HepG2 (cell line): ENCODE measurements around the gene APLP1. TPM values are rescaled to one million over a fixed set of nuclear protein-coding genes. Genes with fewer than 3 reads are reported as not detected.

Experiments
- ATAC-seq: fragments of 200-7000 bp; cut with Tn5 transposase; 3 replicates; pipeline ENCODE4 v1.9.1; 2020; ENCODE audit warnings: mild to moderate bottlenecking, moderate library complexity
- BruUV-seq: library from RNA; stranded (reverse); fragments of 400-500 nt; replicated peaks from 2 replicates; lab custom pipeline; 2021; lab: Mats Ljungman, UMichigan
- CTCF ChIA-PET: fragments of 300-600 bp; formaldehyde crosslinking; extraction: SDS; loops from one replicate; lab custom pipeline; 2021; ENCODE audit warnings: low total read pairs, inconsistent platforms, low intra/inter-chr PET ratio; lab: Yijun Ruan, JAX
- POLR2A ChIA-PET: fragments of 350-600 bp; sonication (Branson Sonifier 250); formaldehyde crosslinking; loops from one replicate; lab custom pipeline; 2020; ENCODE audit warnings: antibody characterized with exemption, inconsistent platforms; lab: Yijun Ruan, JAX
- DNase-seq: peaks from one replicate; pipeline ENCODE4 v3.0.0-alpha.2; 2015; ENCODE audit warnings: low spot score
- FAIRE-seq: peaks from 3 replicates; lab custom pipeline; 2011; peaks lifted over from hg19 to GRCh38; lab: Jason Lieb, UNC
- H2AFZ ChIP-seq: one replicate; pipeline ENCODE4 v1.6.1; 2011; ENCODE audit warnings: low read length, inconsistent platforms
- H3K27ac ChIP-seq: fragments of 300-600 bp; 3 replicates; pipeline ENCODE4 v1.8.0; 2011; ENCODE audit warnings: mixed run types, mild to moderate bottlenecking, mixed read lengths, low read length, inconsistent platforms; ENCODE audit not compliant: insufficient read depth; ENCODE audit errors: extremely low read length
- H3K27me3 ChIP-seq, 2 experiments: fragments of 200-600 bp in 1 of 2; 2 replicates in 1 of 2; 3 replicates in 1 of 2; pipeline versions ENCODE4 v1.6.0 to v1.8.0; 2011; ENCODE audit warnings: low read length in 2 of 2, mild to moderate bottlenecking in 2 of 2, moderate library complexity in 2 of 2, inconsistent platforms in 1 of 2; ENCODE audit not compliant: insufficient read depth in 2 of 2, control insufficient read depth in 1 of 2
- H3K36me3 ChIP-seq, 2 experiments: fragments of 200-600 bp in 1 of 2; replicated peaks in 1 of 2; 2 replicates in 1 of 2; 3 replicates in 1 of 2; pipeline versions ENCODE4 v1.5.1 to v1.8.0; 2011; ENCODE audit warnings: low read length in 2 of 2, inconsistent platforms in 1 of 2; ENCODE audit not compliant: insufficient read depth in 2 of 2, control insufficient read depth in 1 of 2
- H3K4me1 ChIP-seq: 2 replicates; pipeline ENCODE4 v1.5.1; 2012; ENCODE audit warnings: low read length, inconsistent platforms; ENCODE audit not compliant: insufficient read depth
- H3K4me2 ChIP-seq: 2 replicates; pipeline ENCODE4 v1.6.0; 2011; ENCODE audit warnings: low read depth, low read length, inconsistent platforms
- H3K4me3 ChIP-seq, 3 experiments: fragments of 200-600 bp in 1 of 3; sonication (generic), shearing (Covaris generic) in 1 of 3; replicated peaks in 1 of 3; 2 replicates each; pipeline ENCODE4 v1.5.1; 2011 to 2016; ENCODE audit warnings: low read length in 3 of 3, inconsistent platforms in 2 of 3, low read depth in 2 of 3, mild to moderate bottlenecking in 2 of 3, control low read depth in 1 of 3, mixed read lengths in 1 of 3; ENCODE audit not compliant: insufficient read depth in 1 of 3
- H3K79me2 ChIP-seq: one replicate; pipeline ENCODE4 v1.6.1; 2011; ENCODE audit warnings: low read length, inconsistent platforms; ENCODE audit not compliant: insufficient read depth
- H3K9ac ChIP-seq: 2 replicates; pipeline ENCODE4 v1.6.0; 2011; ENCODE audit warnings: mild to moderate bottlenecking, low read depth, low read length, inconsistent platforms; ENCODE audit not compliant: insufficient read depth
- H3K9me3 ChIP-seq: 2 replicates; pipeline ENCODE4 v1.5.1; 2012; ENCODE audit warnings: mild to moderate bottlenecking, low read length
- H4K20me1 ChIP-seq: 2 replicates; pipeline ENCODE4 v1.6.0; 2011; ENCODE audit warnings: inconsistent platforms, mild to moderate bottlenecking, low read length, moderate library complexity; ENCODE audit not compliant: insufficient read depth
- CBX5 ChIP-seq: sonication (generic); formaldehyde crosslinking; IDR thresholded peaks from 2 replicates; pipeline ENCODE4 v1.4.0; 2020; ENCODE audit warnings: missing genetic modification reagents, borderline replicate concordance
- FOXK2 ChIP-seq: fragments of 450-650 bp; IDR thresholded peaks from 2 replicates; pipeline ENCODE4 v1.6.1; 2016
- GATAD2A ChIP-seq: IDR thresholded peaks from 2 replicates; pipeline ENCODE4 v1.6.1; 2016
- HDAC2 ChIP-seq: sonication (generic); formaldehyde crosslinking; IDR thresholded peaks from 2 replicates; pipeline ENCODE4 v1.4.0; 2020; ENCODE audit warnings: missing genetic modification reagents
- PRPF4 ChIP-seq: fragments of 200-400 bp; formaldehyde crosslinking; IDR thresholded peaks from 2 replicates; pipeline ENCODE4 v1.6.1; 2016; ENCODE audit warnings: low read length, low read depth; ENCODE audit not compliant: poor library complexity, severe bottlenecking
- SP4 ChIP-seq: sonication (generic); formaldehyde crosslinking; IDR thresholded peaks from 2 replicates; pipeline ENCODE4 v1.8.1; 2023; ENCODE audit warnings: mild to moderate bottlenecking, missing genetic modification reagents
- TCF7L2 ChIP-seq: IDR thresholded peaks from 2 replicates; pipeline ENCODE4 v1.6.1; 2011; ENCODE audit warnings: mild to moderate bottlenecking, low read depth, low read length, moderate library complexity
- TP53 ChIP-seq: sonication (generic); formaldehyde crosslinking; conservative IDR thresholded peaks from 2 replicates; pipeline ENCODE4 v1.4.0; 2020; ENCODE audit warnings: missing genetic modification reagents
- ZNF124 ChIP-seq: sonication (generic); formaldehyde crosslinking; IDR thresholded peaks from 2 replicates; pipeline ENCODE4 v1.4.0; 2020; ENCODE audit warnings: missing genetic modification reagents
- ZNF546 ChIP-seq: sonication (generic); formaldehyde crosslinking; conservative IDR thresholded peaks from 2 replicates; pipeline ENCODE4 v1.8.1; 2023; ENCODE audit warnings: mild to moderate bottlenecking, missing genetic modification reagents
- ZNF598 ChIP-seq: sonication (generic); formaldehyde crosslinking; IDR thresholded peaks from 2 replicates; pipeline ENCODE4 v1.5.1; 2020; ENCODE audit warnings: mild to moderate bottlenecking, missing genetic modification reagents, borderline replicate concordance
- ZNF879 ChIP-seq: sonication (generic); formaldehyde crosslinking; IDR thresholded peaks from 2 replicates; pipeline ENCODE4 v1.8.1; 2023; ENCODE audit warnings: missing genetic modification reagents
- ZSCAN29 ChIP-seq: sonication (generic); formaldehyde crosslinking; conservative IDR thresholded peaks from 2 replicates; pipeline ENCODE4 v1.4.0; 2020; ENCODE audit warnings: mild to moderate bottlenecking, missing genetic modification reagents
- WGBS: methylation state at CpG from one replicate; pipeline ENCODE4 v1.1.6; 2017; ENCODE audit warnings: low lambda C conversion rate; 5-methylcytosine and 5-hydroxymethylcytosine counted together
- in situ Hi-C: cut with HindIII; loops from 2 replicates; pipeline ENCODE4 v1.10.0; 2017; ENCODE audit warnings: low pct_unique_long_range_greater_than_20kb; ENCODE audit not compliant: extremely low pct_ligation_motif_present
- intact Hi-C: fragments of 100-400 bp; cut with micrococcal nuclease; formaldehyde crosslinking; loops from one replicate; pipeline ENCODE4 v1.10.0; 2022; ENCODE audit not compliant: unreplicated experiment
- polyA plus RNA-seq, 8 experiments: library from polyadenylated mRNA; depleted of rRNA in 3 of 8; stranded (reverse) in 7 of 8; unstranded in 1 of 8; fragments of >200 nt; fragmentation: Illumina TruSeq in 4 of 8; extraction: Trizol in 4 of 8; gene quantifications; 2 replicates each; pipeline versions ENCODE4 v1.2.1 to v1.2.3, GENCODE V29; 2011 to 2016; ENCODE audit warnings: low read depth in 4 of 8, missing spikeins in 1 of 8, mixed read lengths in 1 of 8; ENCODE audit not compliant: insufficient read depth in 1 of 8
- total RNA-seq, 5 experiments: library from RNA; depleted of rRNA; stranded (reverse); fragments of >200 nt; fragmentation: Illumina TruSeq; extraction: Trizol; gene quantifications; 2 replicates each; pipeline ENCODE4 v1.2.3, GENCODE V29; 2016; ENCODE audit warnings: low read depth in 1 of 5
- TF ChIP-seq, protein P1 (sequence below): IDR thresholded peaks from 2 replicates; pipeline ENCODE4 v1.6.1; 2016; ENCODE audit warnings: low read depth
- TF ChIP-seq, protein P2 (sequence below): sonication (generic); formaldehyde crosslinking; IDR thresholded peaks from 2 replicates; pipeline ENCODE4 v1.8.0; 2023; ENCODE audit warnings: mild to moderate bottlenecking, missing genetic modification reagents
- TF ChIP-seq, protein P3 (sequence below): sonication (generic); formaldehyde crosslinking; IDR thresholded peaks from 2 replicates; pipeline ENCODE4 v1.4.0; 2020; ENCODE audit warnings: mild to moderate bottlenecking, missing genetic modification reagents
- TF ChIP-seq, protein P4 (sequence below): sonication (generic); formaldehyde crosslinking; IDR thresholded peaks from 2 replicates; pipeline ENCODE4 v1.9.0; 2021; ENCODE audit warnings: missing genetic modification reagents, borderline replicate concordance

APLP1 gene
- total and polyA plus RNA-seq, 2 of the 13 experiments (the other 11 are each of a cell fraction or from before 2014, with no cell fraction given) = 2.0 to 2.9 TPM

DNA sequence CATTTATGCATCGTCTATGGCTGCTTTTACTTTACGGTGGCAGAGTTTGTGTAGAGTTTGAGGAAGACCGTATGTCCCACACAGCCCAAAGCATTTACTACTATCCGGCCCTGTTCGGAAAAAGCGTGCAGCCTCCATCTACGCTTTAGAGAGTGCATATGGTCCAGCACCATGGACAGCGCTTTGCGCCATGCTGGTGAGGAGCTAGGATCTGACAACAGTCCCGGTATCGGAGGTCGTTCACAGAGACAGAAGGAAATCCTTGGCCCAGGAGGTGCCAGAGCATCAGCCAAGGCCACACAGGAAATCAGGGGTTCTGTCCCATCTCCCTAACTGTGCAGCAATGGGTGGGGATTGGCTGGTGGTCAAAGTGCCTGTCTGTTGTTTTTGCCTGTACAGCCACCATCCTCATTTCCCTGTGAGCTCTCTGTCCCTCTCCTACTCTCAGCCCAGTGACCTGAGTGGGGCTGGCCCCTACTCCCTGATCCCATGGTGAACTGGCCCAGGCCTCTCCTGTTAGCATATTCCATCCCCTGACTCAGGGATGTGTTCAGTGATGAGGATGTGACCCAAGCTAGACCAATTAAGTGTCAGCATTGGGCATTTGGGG lies 39.6 kb upstream of the APLP1 start:
- peak; percentile 66 for DNase-seq
- ChIA-PET POLR2A (interaction anchor here (0.6 kb wide), 1 partner anchor 88 kb away, joined by 3 read pairs; no protein-coding TSS in a partner anchor), CTCF (no interaction called here)
- peak; percentile 71 for FAIRE-seq
- H3K9me3 ChIP-seq = no peaks in the 10 kb centered on the region
- peak; percentile 94 for ATAC-seq
- 11% methylated on average over 6 of the region's 12 CpGs for whole genome bisulfite sequencing
- 0 out of 2 replicates have a peak, but pooled peaks cover 2% of the 10 kb centered on the region for H4K20me1 ChIP-seq
- H3K36me3 ChIP-seq = no peaks in the 10 kb centered on the region
- no peak overlapping the region for H3K27ac ChIP-seq
- intact Hi-C loops (loop anchor here (1.0 kb wide), 1 partner anchor 51 kb away; no protein-coding TSS in a partner anchor), in situ Hi-C loops (no loop called here)
- no TSS peak for BruUV-seq
- no peak overlapping the region for H2AFZ ChIP-seq
- H3K4me3 ChIP-seq = no peak overlapping the region
- H3K79me2 ChIP-seq = no peaks in the 10 kb centered on the region
- no peak overlapping the region for H3K9ac ChIP-seq
- H3K4me2 ChIP-seq = no peak overlapping the region
- H3K4me1 ChIP-seq = peaks cover 6% of the 10 kb centered on the region; the same call in 1 of the 2 replicates
- H3K27me3 ChIP-seq = peaks cover 0 to 25% of the 10 kb centered on the region in 2 experiments; a peak in 2 of 5 replicates
- TF ChIP-seq HDAC2 (peak; percentile 92), ZNF546 (CRISPR knock-in tag) (peak; percentile 79; the same call in 1 of the 2 replicates), ZNF598 (CRISPR knock-in tag) (peak; percentile 73; the same call in 1 of the 2 replicates), ZNF879 (CRISPR knock-in tag) (peak; percentile 96), TP53 (CRISPR knock-in tag) (no peak), PRPF4 (no peak), FOXK2 (no peak), SP4 (peak; percentile 55; the same call in 1 of the 2 replicates), CBX5 (CRISPR knock-in tag) (peak; percentile 80; the same call in 1 of the 2 replicates), ZNF124 (CRISPR knock-in tag) (peak; percentile 94), ZSCAN29 (CRISPR knock-in tag) (no peak), GATAD2A (peak; percentile 62), TCF7L2 (no peak)
- TF ChIP-seq, protein P1, sequence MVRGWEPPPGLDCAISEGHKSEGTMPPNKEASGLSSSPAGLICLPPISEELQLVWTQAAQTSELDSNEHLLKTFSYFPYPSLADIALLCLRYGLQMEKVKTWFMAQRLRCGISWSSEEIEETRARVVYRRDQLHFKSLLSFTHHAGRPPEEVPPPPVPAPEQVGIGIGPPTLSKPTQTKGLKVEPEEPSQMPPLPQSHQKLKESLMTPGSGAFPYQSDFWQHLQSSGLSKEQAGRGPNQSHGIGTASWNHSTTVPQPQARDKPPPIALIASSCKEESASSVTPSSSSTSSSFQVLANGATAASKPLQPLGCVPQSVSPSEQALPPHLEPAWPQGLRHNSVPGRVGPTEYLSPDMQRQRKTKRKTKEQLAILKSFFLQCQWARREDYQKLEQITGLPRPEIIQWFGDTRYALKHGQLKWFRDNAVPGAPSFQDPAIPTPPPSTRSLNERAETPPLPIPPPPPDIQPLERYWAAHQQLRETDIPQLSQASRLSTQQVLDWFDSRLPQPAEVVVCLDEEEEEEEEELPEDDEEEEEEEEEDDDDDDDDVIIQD = peak; percentile 84
- TF ChIP-seq, protein P2, sequence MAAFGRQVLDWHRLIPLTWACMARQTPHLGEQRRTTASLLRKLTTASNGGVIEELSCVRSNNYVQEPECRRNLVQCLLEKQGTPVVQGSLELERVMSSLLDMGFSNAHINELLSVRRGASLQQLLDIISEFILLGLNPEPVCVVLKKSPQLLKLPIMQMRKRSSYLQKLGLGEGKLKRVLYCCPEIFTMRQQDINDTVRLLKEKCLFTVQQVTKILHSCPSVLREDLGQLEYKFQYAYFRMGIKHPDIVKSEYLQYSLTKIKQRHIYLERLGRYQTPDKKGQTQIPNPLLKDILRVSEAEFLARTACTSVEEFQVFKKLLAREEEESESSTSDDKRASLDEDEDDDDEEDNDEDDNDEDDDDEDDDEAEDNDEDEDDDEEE (CRISPR knock-in tag) = peak; percentile 48; the same call in 1 of the 2 replicates
- TF ChIP-seq, protein P3, sequence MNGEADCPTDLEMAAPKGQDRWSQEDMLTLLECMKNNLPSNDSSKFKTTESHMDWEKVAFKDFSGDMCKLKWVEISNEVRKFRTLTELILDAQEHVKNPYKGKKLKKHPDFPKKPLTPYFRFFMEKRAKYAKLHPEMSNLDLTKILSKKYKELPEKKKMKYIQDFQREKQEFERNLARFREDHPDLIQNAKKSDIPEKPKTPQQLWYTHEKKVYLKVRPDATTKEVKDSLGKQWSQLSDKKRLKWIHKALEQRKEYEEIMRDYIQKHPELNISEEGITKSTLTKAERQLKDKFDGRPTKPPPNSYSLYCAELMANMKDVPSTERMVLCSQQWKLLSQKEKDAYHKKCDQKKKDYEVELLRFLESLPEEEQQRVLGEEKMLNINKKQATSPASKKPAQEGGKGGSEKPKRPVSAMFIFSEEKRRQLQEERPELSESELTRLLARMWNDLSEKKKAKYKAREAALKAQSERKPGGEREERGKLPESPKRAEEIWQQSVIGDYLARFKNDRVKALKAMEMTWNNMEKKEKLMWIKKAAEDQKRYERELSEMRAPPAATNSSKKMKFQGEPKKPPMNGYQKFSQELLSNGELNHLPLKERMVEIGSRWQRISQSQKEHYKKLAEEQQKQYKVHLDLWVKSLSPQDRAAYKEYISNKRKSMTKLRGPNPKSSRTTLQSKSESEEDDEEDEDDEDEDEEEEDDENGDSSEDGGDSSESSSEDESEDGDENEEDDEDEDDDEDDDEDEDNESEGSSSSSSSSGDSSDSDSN (CRISPR knock-in tag) = no peak
- TF ChIP-seq, protein P4, sequence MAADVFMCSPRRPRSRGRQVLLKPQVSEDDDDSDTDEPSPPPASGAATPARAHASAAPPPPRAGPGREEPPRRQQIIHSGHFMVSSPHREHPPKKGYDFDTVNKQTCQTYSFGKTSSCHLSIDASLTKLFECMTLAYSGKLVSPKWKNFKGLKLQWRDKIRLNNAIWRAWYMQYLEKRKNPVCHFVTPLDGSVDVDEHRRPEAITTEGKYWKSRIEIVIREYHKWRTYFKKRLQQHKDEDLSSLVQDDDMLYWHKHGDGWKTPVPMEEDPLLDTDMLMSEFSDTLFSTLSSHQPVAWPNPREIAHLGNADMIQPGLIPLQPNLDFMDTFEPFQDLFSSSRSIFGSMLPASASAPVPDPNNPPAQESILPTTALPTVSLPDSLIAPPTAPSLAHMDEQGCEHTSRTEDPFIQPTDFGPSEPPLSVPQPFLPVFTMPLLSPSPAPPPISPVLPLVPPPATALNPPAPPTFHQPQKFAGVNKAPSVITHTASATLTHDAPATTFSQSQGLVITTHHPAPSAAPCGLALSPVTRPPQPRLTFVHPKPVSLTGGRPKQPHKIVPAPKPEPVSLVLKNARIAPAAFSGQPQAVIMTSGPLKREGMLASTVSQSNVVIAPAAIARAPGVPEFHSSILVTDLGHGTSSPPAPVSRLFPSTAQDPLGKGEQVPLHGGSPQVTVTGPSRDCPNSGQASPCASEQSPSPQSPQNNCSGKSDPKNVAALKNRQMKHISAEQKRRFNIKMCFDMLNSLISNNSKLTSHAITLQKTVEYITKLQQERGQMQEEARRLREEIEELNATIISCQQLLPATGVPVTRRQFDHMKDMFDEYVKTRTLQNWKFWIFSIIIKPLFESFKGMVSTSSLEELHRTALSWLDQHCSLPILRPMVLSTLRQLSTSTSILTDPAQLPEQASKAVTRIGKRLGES (CRISPR knock-in tag) = peak; percentile 91; the same call in 1 of the 2 replicates
